Sigmoid colon (tissue), 4 donors: ENCODE data around the gene NELFA.

Source experiments
- POLR2A ChIP-seq, 2 donors: fragments of 450-650 bp; IDR thresholded peaks; one replicate each; pipeline ENCODE4 v1.6.1; 2016; ENCODE audit warnings: antibody characterized with exemption in 2 of 2, mild to moderate bottlenecking in 2 of 2, moderate library complexity in 2 of 2
- POLR2AphosphoS5 ChIP-seq, 4 donors: sonication (generic); formaldehyde crosslinking; IDR thresholded peaks; one replicate each; pipeline ENCODE4 v1.6.1; 2017; ENCODE audit warnings: antibody characterized with exemption in 4 of 4
- TF ChIP-seq, protein P1 (sequence below), 4 experiments: fragments of 450-650 bp in 3 of 4; fragments of 200-600 bp in 1 of 4; IDR thresholded peaks; one replicate each; pipeline ENCODE4 v1.5.1; 2016 to 2019; ENCODE audit warnings: antibody characterized with exemption in 4 of 4, mild to moderate bottlenecking in 3 of 4, moderate library complexity in 2 of 4

DNA sequence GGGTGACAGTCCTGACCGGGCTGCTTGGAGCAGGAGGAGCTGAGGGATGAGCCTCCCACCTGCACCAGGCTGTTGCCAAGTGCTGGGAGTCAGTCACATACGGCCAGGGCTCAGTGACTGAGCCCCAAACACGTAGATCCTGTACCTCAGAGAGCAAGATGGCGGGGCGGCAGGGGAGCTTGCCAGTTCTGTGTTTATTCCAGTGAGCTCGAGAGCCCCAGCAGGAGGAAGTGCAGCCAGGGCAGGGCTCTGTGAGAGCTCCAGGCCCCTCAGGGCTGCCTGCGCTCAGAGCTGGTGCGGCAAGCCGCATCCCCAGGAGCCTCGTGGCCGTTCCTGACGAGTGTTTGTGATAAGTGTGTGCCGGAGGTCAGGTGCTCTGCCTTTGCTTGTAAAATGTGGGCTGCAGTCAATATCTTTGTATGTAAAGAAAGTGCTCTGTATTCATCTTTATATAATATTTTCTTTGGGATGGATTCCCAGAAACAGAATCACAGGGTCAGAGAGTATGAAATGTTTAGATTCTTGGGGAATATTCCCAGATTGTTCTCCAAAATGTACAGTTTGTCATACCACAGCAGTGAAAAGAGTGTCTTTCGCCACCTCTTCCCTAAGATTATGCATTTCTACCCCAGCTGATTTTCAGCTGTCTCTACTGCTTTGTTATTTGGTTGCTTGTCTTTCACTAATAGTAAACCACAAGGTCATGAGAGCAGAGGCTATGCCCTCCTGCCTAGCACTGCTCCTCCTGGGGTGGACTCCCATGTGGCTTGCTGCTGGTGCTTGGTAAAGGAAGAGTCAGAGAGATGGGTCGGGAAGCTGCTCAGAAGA is 50.3 kb downstream of the NELFA start:
- TF ChIP-seq POLR2AphosphoS5 (IDR thresholded peaks at IDR 0.05): no peak
- TF ChIP-seq, protein P1, sequence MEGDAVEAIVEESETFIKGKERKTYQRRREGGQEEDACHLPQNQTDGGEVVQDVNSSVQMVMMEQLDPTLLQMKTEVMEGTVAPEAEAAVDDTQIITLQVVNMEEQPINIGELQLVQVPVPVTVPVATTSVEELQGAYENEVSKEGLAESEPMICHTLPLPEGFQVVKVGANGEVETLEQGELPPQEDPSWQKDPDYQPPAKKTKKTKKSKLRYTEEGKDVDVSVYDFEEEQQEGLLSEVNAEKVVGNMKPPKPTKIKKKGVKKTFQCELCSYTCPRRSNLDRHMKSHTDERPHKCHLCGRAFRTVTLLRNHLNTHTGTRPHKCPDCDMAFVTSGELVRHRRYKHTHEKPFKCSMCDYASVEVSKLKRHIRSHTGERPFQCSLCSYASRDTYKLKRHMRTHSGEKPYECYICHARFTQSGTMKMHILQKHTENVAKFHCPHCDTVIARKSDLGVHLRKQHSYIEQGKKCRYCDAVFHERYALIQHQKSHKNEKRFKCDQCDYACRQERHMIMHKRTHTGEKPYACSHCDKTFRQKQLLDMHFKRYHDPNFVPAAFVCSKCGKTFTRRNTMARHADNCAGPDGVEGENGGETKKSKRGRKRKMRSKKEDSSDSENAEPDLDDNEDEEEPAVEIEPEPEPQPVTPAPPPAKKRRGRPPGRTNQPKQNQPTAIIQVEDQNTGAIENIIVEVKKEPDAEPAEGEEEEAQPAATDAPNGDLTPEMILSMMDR (IDR thresholded peaks at IDR 0.05): no peak
- TF ChIP-seq POLR2A (IDR thresholded peaks at IDR 0.05): no peak
